Right lobe of liver (tissue), 6 donors: Measurements from ENCODE around the gene CYP4F8. TPM values are rescaled to one million over a fixed set of nuclear protein-coding genes. Genes with fewer than 3 reads are reported as not detected.
"Not testable (repeated sequence)": the region's sequence is repeated elsewhere in the genome, so short reads cannot be mapped to it uniquely, and the experiment has no call there.

Experiments used
- ATAC-seq, 4 donors: fragments of 200-7000 bp; cut with Tn5 transposase; one replicate each; pipeline ENCODE4 v1.9.1; 2020; ENCODE audit warnings: mild to moderate bottlenecking in 4 of 4, moderate library complexity in 4 of 4
- DNase-seq, 3 donors: peaks; one replicate each; pipeline ENCODE4 v3.0.0-alpha.2; 2020
- H3K27ac ChIP-seq, 3 donors: fragments of 200-600 bp; one replicate each; pipeline ENCODE4 v1.8.0; 2022
- H3K27me3 ChIP-seq, 2 donors: fragments of 200-600 bp; one replicate each; pipeline ENCODE4 v1.8.0; 2022
- H3K36me3 ChIP-seq, 4 donors: fragments of 200-600 bp; sonication (generic) in 1 of 4; one replicate each; pipeline versions ENCODE4 v1.5.1 to v1.8.0; 2017 to 2022; ENCODE audit warnings: control low read depth in 1 of 4
- H3K4me1 ChIP-seq, 4 donors: fragments of 200-600 bp; sonication (generic) in 1 of 4; one replicate each; pipeline versions ENCODE4 v1.5.1 to v1.8.0; 2017 to 2022; ENCODE audit warnings: control low read depth in 1 of 4
- H3K4me3 ChIP-seq, 3 donors: fragments of 200-600 bp; one replicate each; pipeline ENCODE4 v1.8.0; 2022
- H3K9me3 ChIP-seq, 4 donors: fragments of 200-600 bp; sonication (generic) in 1 of 4; one replicate each; pipeline versions ENCODE4 v1.5.1 to v1.8.0; 2017 to 2022; ENCODE audit warnings: control low read depth in 1 of 4
- CTCF ChIP-seq, 4 donors: fragments of 200-600 bp in 3 of 4; fragments of 450-650 bp in 1 of 4; IDR thresholded peaks; one replicate each; pipeline versions ENCODE4 v1.5.1 to v1.8.0; 2016 to 2022; ENCODE audit warnings: antibody characterized with exemption in 4 of 4, mild to moderate bottlenecking in 2 of 4
- POLR2A ChIP-seq: fragments of 450-650 bp; IDR thresholded peaks from one replicate; pipeline ENCODE4 v1.6.1; 2017; ENCODE audit warnings: antibody characterized with exemption, mild to moderate bottlenecking
- WGBS: methylation state at CpG from one replicate; pipeline ENCODE4 v1.1.6; 2018; ENCODE audit warnings: low coverage, low lambda C conversion rate; ENCODE audit not compliant: insufficient coverage; ENCODE audit errors: missing lambda C conversion rate; 5-methylcytosine and 5-hydroxymethylcytosine counted together
- intact Hi-C, 2 donors: fragments of 100-400 bp; cut with DNase I; formaldehyde crosslinking; loops; one replicate each; pipeline versions ENCODE4 v1.11.2 to v1.14.1; 2022
- total RNA-seq, 6 experiments: library from RNA; depleted of rRNA in 2 of 6; stranded (reverse); fragments of >200 nt in 2 of 6; fragmentation: NEBNext Ultra II Directional in 3 of 6; extraction: Animal tissue kit (Norgen Biotek cat#: 25700) in 3 of 6; gene quantifications; one replicate each; pipeline versions ENCODE4 v1.1.0 to v1.2.4, GENCODE V29; 2016 to 2023
- donor health status: DM: no; HTN: yes; CAD: no.
- donor health status: DM: no; HTN: no; CAD: no.
- donor health status: DM: no; HTN: no; CAD: no.
- donor health status: DM: no; HTN: yes; CAD: no.
- donor health status: DM: no; HTN: yes; CAD: no.

Gene CYP4F8
- total RNA-seq, 6 experiments from 2014 or later = not detected

GRCh38 chr19:15587663-15588062, 27.4 kb upstream of the CYP4F8 start:
- Histone ChIP-seq H3K4me1 (no peaks in the 10 kb centered on the region), H3K36me3 (no peaks in the 10 kb centered on the region), H3K27me3 (no peaks in the 10 kb centered on the region), H3K9me3 (no peaks in the 10 kb centered on the region), H3K4me3 (no peak overlapping the region), H3K27ac (no peak overlapping the region)
- intact Hi-C loops = no loop called here
- 61% methylated on average over 9 of the region's 9 CpGs for WGBS
- ATAC-seq (peak; percentile 43 to 54 (median 46)), DNase-seq (peak; percentile 54 to 71 (median 63))
- TF ChIP-seq POLR2A (no peak), CTCF (IDR thresholded peaks at IDR 0.05) (no peak)

DNA sequence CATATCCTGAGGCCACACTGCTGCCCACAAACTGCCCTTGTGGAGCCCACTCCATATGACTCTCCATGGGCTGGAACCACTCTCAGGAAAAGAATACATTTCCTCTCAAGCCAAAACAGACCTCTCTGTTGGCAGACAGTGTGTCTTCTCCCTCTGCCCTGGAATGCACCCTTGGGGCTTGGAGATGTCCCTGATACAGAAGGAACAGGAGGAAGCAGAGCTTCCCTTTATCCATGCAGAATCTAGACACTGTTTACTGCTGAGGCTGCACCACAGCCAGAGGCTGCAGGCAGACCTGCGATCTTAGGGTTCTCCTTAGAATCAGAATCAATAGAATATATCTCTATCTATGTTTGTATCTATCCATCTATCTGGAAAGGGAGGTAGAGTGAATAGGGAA, 26.8 kb upstream of the CYP4F8 start:
- TF ChIP-seq CTCF (IDR thresholded peaks at IDR 0.05) = no peak
- no peak for TF ChIP-seq POLR2A
- Histone ChIP-seq H3K36me3 (no peaks in the 10 kb centered on the region), H3K9me3 (no peaks in the 10 kb centered on the region), H3K27me3 (no peaks in the 10 kb centered on the region), H3K4me3 (no peak overlapping the region), H3K4me1 (no peaks in the 10 kb centered on the region), H3K27ac (no peak overlapping the region)
- DNase-seq (no peak), ATAC-seq (peak in 2 of 4 donors; percentile 25 to 39)
- intact Hi-C loops = no loop called here
- WGBS = 100% methylated on average over 1 of the region's 1 CpG

DNA sequence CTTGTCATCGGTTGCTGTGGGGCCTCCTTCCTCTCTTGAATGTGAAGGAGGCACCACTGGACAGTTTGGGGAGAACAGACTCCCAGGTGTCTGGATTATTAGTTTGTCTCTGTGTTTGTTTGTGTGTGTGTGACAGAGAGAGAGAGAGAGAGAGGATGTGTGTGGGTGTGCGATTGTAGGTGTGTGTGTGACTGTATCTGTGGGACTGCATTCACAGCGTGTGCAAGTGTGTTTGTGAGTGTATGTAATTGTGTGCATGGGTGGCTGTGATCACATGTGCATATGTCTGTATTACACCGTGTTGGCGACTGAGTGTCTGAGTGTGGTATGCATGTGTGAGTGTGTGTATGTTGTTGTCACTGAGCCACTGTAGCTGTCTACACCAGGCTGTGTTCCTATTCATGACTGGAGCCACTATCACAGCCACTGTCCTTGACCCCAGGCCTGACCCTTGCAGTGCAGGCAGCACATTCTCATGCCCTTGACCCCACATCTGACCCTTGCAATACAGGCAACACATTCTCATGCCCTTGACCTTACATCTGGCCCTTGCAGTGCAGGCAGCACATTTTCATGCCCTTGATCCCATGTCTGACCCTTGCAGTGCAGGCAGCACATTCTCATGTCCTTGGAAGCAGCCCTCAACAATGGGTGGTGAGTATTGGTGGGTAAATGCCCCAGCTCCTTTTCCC, 25.1 kb upstream of the CYP4F8 start:
- Histone ChIP-seq H3K27ac (no peak overlapping the region), H3K27me3 (no peaks in the 10 kb centered on the region), H3K36me3 (no peaks in the 10 kb centered on the region), H3K4me1 (no peaks in the 10 kb centered on the region), H3K9me3 (no peaks in the 10 kb centered on the region), H3K4me3 (no peak overlapping the region)
- TF ChIP-seq POLR2A (no peak), CTCF (IDR thresholded peaks at IDR 0.05) (no peak)
- WGBS = 77% methylated on average over 3 of the region's 5 CpGs
- peak in 1 of 3 donors; percentile 31 for DNase-seq
- intact Hi-C loops = no loop called here
- ATAC-seq = no peak

DNA sequence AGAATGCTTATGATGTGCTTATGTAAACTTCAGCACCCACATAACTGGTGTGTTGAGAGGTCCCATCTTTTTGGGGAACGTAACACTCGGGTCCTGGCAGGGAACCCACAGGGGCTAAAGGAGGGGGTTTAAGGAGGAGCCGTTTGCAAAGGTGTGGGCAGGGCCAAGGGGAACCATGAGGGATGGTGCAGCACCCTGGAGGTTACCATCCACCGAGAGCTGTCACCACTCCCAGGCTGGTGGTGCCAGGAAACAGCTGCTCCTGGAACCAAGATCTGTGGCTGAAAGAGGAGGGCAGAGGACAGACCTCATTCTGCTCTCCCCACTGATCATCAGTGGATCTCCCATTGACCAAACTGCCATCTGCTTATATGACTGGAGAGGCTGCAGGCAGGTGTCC, 23.2 kb upstream of the CYP4F8 start:
- no peaks in the 10 kb centered on the region for H3K4me1 ChIP-seq
- H3K4me3 ChIP-seq = no peak overlapping the region
- no peak for ATAC-seq
- H3K36me3 ChIP-seq = no peaks in the 10 kb centered on the region
- no peak for DNase-seq
- H3K27ac ChIP-seq = no peak overlapping the region
- H3K9me3 ChIP-seq = no peaks in the 10 kb centered on the region
- intact Hi-C loops = no loop called here
- TF ChIP-seq CTCF (IDR thresholded peaks at IDR 0.05) (no peak), POLR2A (no peak)
- H3K27me3 ChIP-seq = no peaks in the 10 kb centered on the region
- 17% methylated on average over 2 of the region's 4 CpGs for WGBS

- intact Hi-C loops, ATAC-seq: not testable (repeated sequence)
- 13% methylated on average over 5 of the region's 5 CpGs for WGBS
These were observed 22.5 kb upstream of the CYP4F8 start for GRCh38 chr19:15592506-15592905.

GRCh38 chr19:15593766-15594165, 21.3 kb upstream of the CYP4F8 start:
- H3K4me3 ChIP-seq, H3K27ac ChIP-seq, H3K4me1 ChIP-seq, H3K27me3 ChIP-seq, ATAC-seq, H3K9me3 ChIP-seq, intact Hi-C loops, DNase-seq, H3K36me3 ChIP-seq: not testable (repeated sequence)
- 29% methylated on average over 4 of the region's 4 CpGs for WGBS

More at GRCh38 chr19:15592506-15592905, 22.5 kb upstream of the CYP4F8 start:
- not testable (repeated sequence) for H3K36me3 ChIP-seq, H3K4me1 ChIP-seq, H3K27ac ChIP-seq, H3K4me3 ChIP-seq, H3K27me3 ChIP-seq, DNase-seq, H3K9me3 ChIP-seq
